GM23338 (cell line): ENCODE data around the gene NUFIP2.

Experiments used
- CREB1 ChIP-seq: fragments of 250-450 bp; sonication (Bioruptor Pico); IDR thresholded peaks from 2 replicates; pipeline ENCODE4 v1.5.0; 2020; ENCODE audit warnings: low read depth, mild to moderate bottlenecking, moderate library complexity
- CTCF ChIP-seq, 2 experiments: fragments of 200-600 bp in 1 of 2; sonication (generic) in 1 of 2; conservative IDR thresholded peaks; 2 replicates each; pipeline versions ENCODE4 v1.5.1 to v1.6.1; 2016 to 2017; ENCODE audit warnings: antibody characterized with exemption in 2 of 2, low read depth in 2 of 2, mild to moderate bottlenecking in 2 of 2, moderate library complexity in 1 of 2
- EZH2 ChIP-seq: fragments of 200-600 bp; sonication (generic); IDR thresholded peaks from one replicate; pipeline ENCODE4 v1.8.0; 2017; ENCODE audit warnings: antibody characterized with exemption, mild to moderate bottlenecking, low read depth; ENCODE audit not compliant: unreplicated experiment
- EZH2phosphoT487 ChIP-seq: fragments of 200-600 bp; sonication (generic); IDR thresholded peaks from one replicate; pipeline ENCODE4 v1.8.1; 2018; ENCODE audit warnings: antibody characterized with exemption; ENCODE audit not compliant: unreplicated experiment
- JUNB ChIP-seq: IDR thresholded peaks from one replicate; pipeline ENCODE4 v1.6.1; 2016; ENCODE audit warnings: antibody characterized with exemption; ENCODE audit not compliant: unreplicated experiment
- NANOG ChIP-seq: IDR thresholded peaks from 2 replicates; pipeline ENCODE4 v1.6.1; 2016; ENCODE audit warnings: antibody characterized with exemption, borderline replicate concordance
- POLR2AphosphoS5 ChIP-seq: IDR thresholded peaks from 2 replicates; pipeline ENCODE4 v1.6.1; 2016; ENCODE audit warnings: antibody characterized with exemption, low read depth
- STAT1 ChIP-seq: IDR thresholded peaks from one replicate; pipeline ENCODE4 v1.6.1; 2016; ENCODE audit warnings: antibody characterized with exemption; ENCODE audit not compliant: unreplicated experiment
- ZNF331 ChIP-seq: fragments of 250-450 bp; sonication (Bioruptor Pico); IDR thresholded peaks from 2 replicates; pipeline ENCODE4 v1.5.0; 2020; ENCODE audit warnings: low read depth, mild to moderate bottlenecking, moderate library complexity
- TF ChIP-seq, protein P1 (sequence below): IDR thresholded peaks from one replicate; pipeline ENCODE4 v1.6.1; 2018; ENCODE audit warnings: antibody characterized with exemption; ENCODE audit not compliant: unreplicated experiment

DNA sequence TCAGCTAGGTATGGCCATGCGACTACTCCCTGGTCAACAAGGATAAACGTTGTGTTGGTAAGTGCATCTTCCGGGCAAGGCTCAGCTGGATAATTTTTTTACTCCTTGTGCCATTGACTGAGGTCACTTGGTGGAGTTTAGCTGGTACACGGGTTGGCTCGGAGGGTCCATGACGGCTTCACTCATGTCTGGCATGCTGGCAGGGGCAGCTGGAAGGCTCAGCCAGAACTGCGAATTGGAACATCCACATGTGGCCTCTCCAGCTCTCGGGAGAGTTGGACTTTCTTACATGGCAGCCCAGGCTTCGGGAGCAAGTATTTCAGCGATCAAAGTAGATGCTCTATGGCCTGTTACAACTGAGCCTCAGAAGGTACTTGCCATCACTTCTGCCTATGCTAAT is 78.8 kb downstream of the NUFIP2 start:
- TF ChIP-seq CTCF (conservative IDR thresholded peaks at IDR 0.05; ENCODE audit: low read depth in 2 of 2) (no peak), POLR2AphosphoS5 (no peak), EZH2 (no peak), EZH2phosphoT487 (no peak), STAT1 (no peak), JUNB (no peak), NANOG (no peak), CREB1 (CRISPR knock-in tag) (no peak), ZNF331 (CRISPR knock-in tag) (no peak)
- TF ChIP-seq, protein P1, sequence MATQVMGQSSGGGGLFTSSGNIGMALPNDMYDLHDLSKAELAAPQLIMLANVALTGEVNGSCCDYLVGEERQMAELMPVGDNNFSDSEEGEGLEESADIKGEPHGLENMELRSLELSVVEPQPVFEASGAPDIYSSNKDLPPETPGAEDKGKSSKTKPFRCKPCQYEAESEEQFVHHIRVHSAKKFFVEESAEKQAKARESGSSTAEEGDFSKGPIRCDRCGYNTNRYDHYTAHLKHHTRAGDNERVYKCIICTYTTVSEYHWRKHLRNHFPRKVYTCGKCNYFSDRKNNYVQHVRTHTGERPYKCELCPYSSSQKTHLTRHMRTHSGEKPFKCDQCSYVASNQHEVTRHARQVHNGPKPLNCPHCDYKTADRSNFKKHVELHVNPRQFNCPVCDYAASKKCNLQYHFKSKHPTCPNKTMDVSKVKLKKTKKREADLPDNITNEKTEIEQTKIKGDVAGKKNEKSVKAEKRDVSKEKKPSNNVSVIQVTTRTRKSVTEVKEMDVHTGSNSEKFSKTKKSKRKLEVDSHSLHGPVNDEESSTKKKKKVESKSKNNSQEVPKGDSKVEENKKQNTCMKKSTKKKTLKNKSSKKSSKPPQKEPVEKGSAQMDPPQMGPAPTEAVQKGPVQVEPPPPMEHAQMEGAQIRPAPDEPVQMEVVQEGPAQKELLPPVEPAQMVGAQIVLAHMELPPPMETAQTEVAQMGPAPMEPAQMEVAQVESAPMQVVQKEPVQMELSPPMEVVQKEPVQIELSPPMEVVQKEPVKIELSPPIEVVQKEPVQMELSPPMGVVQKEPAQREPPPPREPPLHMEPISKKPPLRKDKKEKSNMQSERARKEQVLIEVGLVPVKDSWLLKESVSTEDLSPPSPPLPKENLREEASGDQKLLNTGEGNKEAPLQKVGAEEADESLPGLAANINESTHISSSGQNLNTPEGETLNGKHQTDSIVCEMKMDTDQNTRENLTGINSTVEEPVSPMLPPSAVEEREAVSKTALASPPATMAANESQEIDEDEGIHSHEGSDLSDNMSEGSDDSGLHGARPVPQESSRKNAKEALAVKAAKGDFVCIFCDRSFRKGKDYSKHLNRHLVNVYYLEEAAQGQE = no peak
